HS-5 (cell line): Measurements from ENCODE around the gene C16orf54.
"Not testable (repeated sequence)": the region's sequence is repeated elsewhere in the genome, so short reads cannot be mapped to it uniquely, and the experiment has no call there.

Source experiments
- DNase-seq: peaks from one replicate; pipeline ENCODE4 v3.0.0-alpha.2; 2012; ENCODE audit warnings: low read depth

Gene C16orf54, protein sequence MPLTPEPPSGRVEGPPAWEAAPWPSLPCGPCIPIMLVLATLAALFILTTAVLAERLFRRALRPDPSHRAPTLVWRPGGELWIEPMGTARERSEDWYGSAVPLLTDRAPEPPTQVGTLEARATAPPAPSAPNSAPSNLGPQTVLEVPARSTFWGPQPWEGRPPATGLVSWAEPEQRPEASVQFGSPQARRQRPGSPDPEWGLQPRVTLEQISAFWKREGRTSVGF

DNA sequence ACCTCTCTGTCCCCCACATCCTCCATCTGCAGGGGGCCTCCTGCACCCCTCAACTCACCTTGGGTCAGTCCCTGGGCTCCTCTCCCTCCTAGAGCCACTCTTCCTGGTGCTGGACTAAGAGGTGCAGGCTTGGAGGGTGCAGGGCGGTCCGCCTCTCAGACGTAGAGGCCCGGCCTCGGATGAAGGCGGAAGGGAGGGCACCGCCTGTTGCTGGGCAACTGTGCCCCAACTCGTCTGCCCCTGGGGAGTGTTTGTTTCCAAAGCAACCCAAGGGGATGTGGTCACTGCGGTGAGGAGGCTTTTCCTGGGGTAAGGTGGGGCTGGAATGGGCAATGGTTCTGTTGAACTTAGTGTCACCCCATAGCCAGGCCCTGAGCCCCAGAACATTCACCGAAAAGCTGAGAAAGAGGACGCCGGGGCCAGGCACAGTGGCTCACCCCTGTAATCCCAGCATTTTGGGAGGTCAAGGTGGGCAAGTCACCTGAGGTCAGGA is at the start of gene C16orf54:
Gene C16orf54, minus strand, starts transcription at position 138 of the 493 bp plus-strand sequence. CDS start 1,039 bp downstream, outside the sequence.
- DNase-seq, result no peak

DNA sequence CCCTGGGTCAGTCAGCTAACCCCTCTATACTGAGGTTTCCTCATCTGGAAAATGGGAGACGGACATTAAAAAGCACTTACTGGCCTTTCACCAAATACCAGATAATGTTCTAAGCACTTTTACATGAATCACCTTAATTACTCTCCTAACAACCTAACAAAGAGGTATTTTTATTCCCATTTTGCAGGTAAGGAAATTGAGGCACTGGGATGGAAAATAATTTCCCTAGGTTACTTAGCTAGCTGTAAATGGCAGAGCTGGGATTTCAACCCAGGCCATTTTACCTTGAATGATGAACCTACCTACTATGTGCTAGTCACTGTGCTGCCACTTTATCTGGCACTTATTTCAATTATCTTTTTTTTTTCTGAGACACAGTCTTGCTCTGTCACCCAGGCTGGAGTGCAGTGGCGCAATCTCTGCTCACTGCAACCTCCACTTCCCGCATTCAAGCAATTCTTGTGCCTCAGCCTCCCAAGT is 48.5 kb upstream of the C16orf54 start:
- no peak for DNase-seq

DNA sequence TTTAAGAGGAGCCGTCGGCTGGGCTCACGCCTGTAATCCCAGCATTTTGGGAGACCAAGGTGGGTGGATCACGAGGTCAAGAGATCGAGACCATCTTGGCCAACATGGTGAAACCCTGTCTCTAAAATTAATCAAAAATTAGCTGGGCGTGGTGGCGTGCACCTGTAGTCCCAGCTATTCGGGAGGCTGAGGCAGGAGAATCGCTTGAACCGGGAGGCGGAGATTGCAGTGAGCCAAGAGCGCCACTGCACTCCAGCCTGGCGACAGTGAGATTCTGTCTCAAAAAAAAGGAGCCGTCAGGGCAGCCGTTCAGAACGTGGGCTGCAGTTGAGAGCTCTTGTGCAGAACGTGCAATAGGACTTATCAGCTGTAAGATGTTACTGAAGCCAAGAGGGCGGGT is 47.4 kb upstream of the C16orf54 start:
- DNase-seq, result not testable (repeated sequence)

DNA sequence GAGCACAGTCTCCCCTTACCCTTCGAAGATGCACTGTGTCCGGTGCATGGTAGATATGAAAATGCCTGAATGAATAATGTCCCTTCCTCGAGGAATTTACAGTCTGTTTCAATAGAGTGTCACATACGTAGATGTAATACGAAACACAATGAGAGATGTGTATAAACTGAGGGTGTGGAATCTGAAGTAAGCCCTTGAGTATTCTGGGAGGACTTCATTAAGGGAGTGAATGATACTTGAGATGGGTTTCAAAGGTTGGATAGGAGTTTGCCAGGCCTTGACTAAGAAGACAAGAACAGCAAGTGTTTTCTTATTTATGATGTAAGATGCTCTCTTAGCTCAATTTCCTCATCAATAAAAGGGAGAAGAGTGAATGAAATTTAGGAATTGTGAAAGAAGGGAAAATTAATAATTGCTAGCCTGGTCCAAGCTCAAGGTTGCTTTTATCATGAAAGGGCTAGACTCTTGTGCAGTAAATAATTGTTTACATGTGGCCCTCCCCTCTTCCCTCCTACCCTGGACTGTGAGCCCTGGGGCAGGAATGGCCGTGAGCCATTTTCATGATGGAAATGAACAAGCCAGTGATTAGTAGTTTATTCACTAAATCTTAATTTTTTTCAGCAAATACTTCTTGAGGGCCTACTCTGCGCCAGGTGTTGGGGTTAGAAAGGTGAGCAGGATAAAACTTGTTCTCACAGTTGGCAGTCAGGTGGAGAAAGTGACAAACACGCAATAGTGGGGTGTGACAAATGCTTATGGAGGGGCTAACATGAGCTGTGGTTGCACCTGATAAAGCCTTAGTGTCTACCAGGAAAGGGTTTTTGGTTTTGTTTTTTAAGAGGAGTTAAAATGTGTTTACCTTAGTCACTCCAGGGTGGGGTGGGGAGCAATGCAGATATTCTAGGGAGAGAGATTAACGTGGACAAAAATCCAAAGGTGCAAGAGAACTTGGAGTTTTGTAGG is 46.3 kb upstream of the C16orf54 start:
- no peak for DNase-seq

DNA sequence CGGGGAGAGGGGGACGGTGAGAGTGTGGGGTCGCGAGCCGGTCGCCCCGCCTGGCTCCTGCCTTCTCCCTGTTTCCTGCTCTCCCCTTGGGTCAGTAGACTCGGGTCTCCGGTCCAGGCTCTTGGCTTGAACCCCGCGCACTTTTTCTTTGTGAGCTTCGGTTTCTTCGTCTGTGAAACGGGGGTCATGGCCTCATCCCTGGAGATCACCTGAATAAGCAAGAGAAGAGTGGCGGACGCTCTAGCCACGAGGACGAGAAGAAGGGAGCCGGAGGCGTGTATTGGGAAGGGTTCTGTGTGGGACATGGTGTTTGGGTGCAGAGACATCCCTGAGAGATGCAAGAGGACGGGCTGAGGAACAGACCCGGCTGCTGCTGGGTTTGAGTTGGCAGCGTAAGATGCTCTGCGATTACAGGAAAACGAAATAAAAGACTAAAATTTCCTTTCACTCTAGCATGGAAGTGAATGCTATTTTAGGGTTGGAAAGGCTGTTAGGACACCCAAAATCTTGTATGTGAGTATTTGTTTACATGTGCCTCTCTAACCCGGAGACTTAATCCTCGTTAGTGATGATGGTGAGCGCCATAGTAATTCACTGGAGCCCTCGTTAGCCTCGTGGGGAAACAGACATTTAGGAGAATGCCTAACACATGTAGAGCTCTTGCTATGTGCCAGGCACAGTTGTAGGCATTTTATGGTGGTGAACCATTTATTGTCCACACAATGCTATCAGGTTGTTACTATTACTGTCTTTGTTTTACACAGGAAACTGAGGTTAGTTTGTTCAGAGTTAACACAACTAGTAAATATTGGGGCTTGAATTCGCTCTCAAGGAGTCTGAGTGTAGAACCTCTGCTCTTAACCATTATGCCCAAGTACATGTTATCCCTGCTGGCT is 45.4 kb upstream of the C16orf54 start:
- no peak for DNase-seq

GRCh38 chr16:29790183-29790948 is 44.6 kb upstream of the C16orf54 start, which contains the start of gene KIF22:
TSS of gene KIF22 (plus strand) at chr16:29790751. CDS start at chr16:29790760, 9 bp downstream.
- peak; percentile 96 for DNase-seq

DNA sequence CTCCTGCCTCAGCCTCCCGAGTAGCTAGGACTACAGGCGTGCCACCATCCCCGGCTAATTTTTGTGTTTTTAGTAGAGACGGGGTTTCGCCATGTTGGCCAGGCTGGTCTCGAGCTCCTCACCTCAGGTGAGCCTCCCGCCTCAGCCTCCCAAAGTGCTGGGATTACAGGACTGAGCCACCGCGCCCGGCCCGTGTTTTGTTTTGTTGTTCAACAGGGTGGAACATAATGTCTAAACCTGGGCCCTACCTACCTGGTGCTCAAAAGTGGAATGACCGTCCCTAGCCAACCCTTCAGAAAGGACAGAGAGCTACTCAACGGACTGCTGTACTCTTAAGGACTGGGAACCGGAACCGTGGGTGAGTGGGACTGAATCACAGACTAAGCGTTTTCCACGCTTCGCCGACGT is 44.0 kb upstream of the C16orf54 start:
- no peak for DNase-seq

DNA sequence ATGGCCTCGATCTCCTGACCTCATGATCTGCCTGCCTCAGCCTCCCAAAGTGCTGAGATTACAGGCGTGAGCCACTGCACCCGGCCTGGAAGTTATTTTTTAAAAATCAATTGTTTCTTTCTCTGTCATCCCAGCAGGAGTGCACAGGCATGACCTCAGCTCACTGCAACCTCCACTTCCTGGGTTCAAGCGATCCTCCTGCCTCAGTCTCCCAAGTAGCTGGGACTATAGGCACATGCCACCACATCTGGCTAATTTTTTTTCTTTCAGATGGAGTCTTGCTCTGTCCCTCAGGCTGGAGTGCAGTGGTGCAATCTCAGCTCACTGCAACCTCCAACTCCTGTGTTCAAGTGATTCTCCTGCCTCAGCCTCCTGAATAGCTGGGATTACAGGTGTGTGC is 41.4 kb upstream of the C16orf54 start:
- DNase-seq, result not testable (repeated sequence)

- DNase-seq, result no peak
Measured at GRCh38 chr16:29784901-29785500, 39.2 kb upstream of the C16orf54 start.

- no peak for DNase-seq
Measured at GRCh38 chr16:29784157-29784556, 38.4 kb upstream of the C16orf54 start.

GRCh38 chr16:29783094-29783953 is 37.5 kb upstream of the C16orf54 start:
- not testable (repeated sequence) for DNase-seq

DNA sequence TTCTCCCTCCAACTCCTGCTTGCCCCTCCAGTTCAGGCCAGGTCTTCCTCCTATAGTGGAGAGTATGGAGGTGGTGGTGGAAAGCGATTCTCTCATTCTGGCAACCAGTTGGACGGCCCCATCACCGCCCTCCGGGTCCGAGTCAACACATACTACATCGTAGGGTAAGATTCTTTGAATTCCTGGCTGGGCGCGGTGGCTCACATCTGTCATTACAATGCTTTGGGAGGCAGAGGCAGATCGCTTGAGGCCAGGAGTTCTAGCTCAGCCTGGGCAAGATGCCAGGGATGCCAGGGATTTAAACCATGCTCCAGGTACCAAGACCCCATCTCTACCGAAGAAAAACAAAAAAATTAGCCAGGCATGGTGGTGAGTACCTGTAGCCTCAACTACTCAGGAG is 33.7 kb upstream of the C16orf54 start:
- no peak for DNase-seq

- no peak for DNase-seq
Measured at GRCh38 chr16:29777576-29778350, 32.0 kb upstream of the C16orf54 start, which contains the start of gene ZG16. TSS of gene ZG16 (plus strand) at chr16:29778256. CDS start at chr16:29779267, 1,011 bp downstream.

GRCh38 chr16:29775742-29776408 is 30.1 kb upstream of the C16orf54 start:
- peak; percentile 52 for DNase-seq

- no peak for DNase-seq
Measured at GRCh38 chr16:29774730-29775129, 28.9 kb upstream of the C16orf54 start.

GRCh38 chr16:29772330-29772729 is 26.5 kb upstream of the C16orf54 start:
- DNase-seq, result not testable (repeated sequence)

- no peak for DNase-seq
Measured at GRCh38 chr16:29770250-29770929, 24.6 kb upstream of the C16orf54 start.
